ENCODE measurements around the gene FLNB. TPM values are rescaled to one million over a fixed set of nuclear protein-coding genes. Genes with fewer than 3 reads are reported as not detected.
A peak's percentile ranks its signal among the peaks of the same experiment; 100 is the strongest.

Gene FLNB
- total RNA-seq, 2 donors from 2014 or later = 104 to 121 TPM

GRCh38 chr3:58129041-58129770 is 121.0 kb downstream of the FLNB start:
- DNase-seq (no peak), ATAC-seq (no peak)
- intact Hi-C loops (cut with DNase I) = no loop called here
- Histone ChIP-seq H3K27me3 (no peaks in the 10 kb centered on the region), H3K4me3 (no peak overlapping the region), H3K27ac (no peak overlapping the region), H3K9me3 (no peaks in the 10 kb centered on the region), H3K36me3 (replicated peaks in 1 of 2; ENCODE audit: insufficient read depth in 1 of 2, low read depth in 2 of 2) (peaks cover 5 to 20% of the 10 kb centered on the region in 2 donors), H3K4me1 (peaks cover 9% of the 10 kb centered on the region)
- WGBS, 2 donors = 67 to 76% methylated on average over 10 of the region's 10 CpGs
- TF ChIP-seq CTCF (IDR thresholded peaks at IDR 0.05) (no peak), POLR2A (IDR thresholded peaks at IDR 0.05) (no peak)

DNA sequence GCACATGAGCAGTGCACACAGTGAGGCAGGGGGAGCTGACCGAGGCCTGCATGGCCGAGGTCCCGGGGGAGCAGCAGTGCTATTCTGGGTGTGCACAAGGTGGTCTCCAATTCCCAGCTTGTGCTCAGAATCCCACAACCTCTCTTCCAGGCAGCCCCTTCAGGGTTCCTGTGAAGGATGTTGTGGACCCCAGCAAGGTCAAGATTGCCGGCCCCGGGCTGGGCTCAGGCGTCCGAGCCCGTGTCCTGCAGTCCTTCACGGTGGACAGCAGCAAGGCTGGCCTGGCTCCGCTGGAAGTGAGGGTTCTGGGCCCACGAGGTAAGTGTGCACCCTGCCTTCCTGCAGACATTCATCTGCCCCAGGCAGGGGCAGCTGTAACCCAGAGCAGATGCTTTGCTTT is 122.4 kb downstream of the FLNB start:
- TF ChIP-seq CTCF (IDR thresholded peaks at IDR 0.05) = no peak
- TF ChIP-seq POLR2A (IDR thresholded peaks at IDR 0.05) = no peak
- 77 to 94% methylated on average over 4 to 11 of the region's 11 CpGs for WGBS, 2 donors
- H3K9me3 ChIP-seq = no peaks in the 10 kb centered on the region
- no peak for DNase-seq
- no peak for ATAC-seq
- no peaks in the 10 kb centered on the region for H3K27me3 ChIP-seq
- no peak overlapping the region for H3K4me3 ChIP-seq
- peaks cover 5 to 18% of the 10 kb centered on the region in 2 donors for H3K36me3 ChIP-seq (replicated peaks in 1 of 2; ENCODE audit: insufficient read depth in 1 of 2, low read depth in 2 of 2)
- peaks cover 15% of the 10 kb centered on the region for H3K4me1 ChIP-seq
- H3K27ac ChIP-seq = no peak overlapping the region
- intact Hi-C loops (cut with DNase I) = no loop called here

DNA sequence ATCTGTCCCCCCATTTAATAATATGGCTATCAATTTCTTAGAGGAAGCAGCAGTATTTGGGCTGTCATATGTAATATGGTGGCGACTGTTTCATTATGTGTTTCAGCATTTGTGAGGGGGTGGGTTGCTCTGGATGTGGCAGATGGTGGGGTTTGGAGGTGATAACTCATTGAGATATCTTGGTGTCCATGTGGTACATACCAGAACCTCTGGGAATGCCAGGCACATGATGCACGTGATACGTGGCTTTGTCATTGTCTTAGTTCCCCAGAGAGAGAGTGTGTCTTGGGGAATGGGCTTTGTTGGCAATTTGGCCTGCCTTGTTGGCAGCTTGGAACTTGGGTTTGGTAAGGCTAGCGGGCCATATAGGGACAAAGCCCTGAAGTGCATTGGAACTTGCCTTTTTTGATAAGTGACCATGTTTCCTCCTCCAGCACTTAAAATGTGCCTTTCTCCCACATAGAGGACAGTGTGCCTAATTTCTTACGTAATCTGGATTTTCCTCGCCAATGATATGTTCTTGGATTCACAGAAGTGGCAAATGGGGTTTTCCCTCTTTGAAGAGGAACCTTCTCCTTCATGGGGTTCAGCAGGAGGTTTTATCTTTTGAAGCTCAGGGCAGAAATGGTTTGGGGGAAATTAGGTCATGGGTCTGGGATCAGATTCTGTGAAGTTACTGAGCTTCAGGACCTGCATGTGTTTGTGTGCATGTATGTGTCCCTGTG is 123.0 kb downstream of the FLNB start:
- WGBS, 2 donors = 91 to 95% methylated on average over 6 of the region's 6 CpGs
- peaks cover 0 to 12% of the 10 kb centered on the region in 2 donors for H3K36me3 ChIP-seq (replicated peaks in 1 of 2; ENCODE audit: insufficient read depth in 1 of 2, low read depth in 2 of 2)

DNA sequence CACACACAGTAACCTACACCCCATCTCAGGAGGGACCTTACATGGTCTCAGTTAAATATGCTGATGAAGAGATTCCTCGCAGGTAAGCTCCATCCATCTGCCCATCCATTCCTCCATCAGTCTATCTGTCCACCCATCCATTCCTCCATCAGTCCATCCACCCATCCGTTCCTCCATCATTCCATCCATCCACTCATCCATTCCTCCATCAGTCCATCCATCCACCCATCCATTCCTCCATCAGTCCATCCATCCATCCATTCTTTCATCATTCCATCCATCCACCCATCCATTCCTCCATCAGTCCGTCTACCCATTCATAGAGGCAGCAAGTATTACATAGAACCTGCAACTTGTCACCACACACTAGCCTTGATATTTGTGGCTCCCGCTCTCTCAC is 124.6 kb downstream of the FLNB start:
- H3K36me3 ChIP-seq (replicated peaks in 1 of 2; ENCODE audit: insufficient read depth in 1 of 2, low read depth in 2 of 2) = peaks cover 0 to 15% of the 10 kb centered on the region in 2 donors
- no peaks in the 10 kb centered on the region for H3K27me3 ChIP-seq
- no peak overlapping the region for H3K27ac ChIP-seq
- ATAC-seq = no peak
- H3K4me3 ChIP-seq = no peak overlapping the region
- TF ChIP-seq POLR2A (IDR thresholded peaks at IDR 0.05) = no peak
- TF ChIP-seq CTCF (IDR thresholded peaks at IDR 0.05) = no peak
- DNase-seq = no peak
- WGBS, 2 donors = 95 to 96% methylated on average over 4 of the region's 4 CpGs
- intact Hi-C loops (cut with DNase I) = no loop called here
- H3K9me3 ChIP-seq = no peaks in the 10 kb centered on the region
- H3K4me1 ChIP-seq = peaks cover 15% of the 10 kb centered on the region

More for the DNA sequence above, 123.0 kb downstream of the FLNB start:
- Histone ChIP-seq H3K27ac (peak overlapping the region in 2 of 4 donors; percentile 11 to 21), H3K9me3 (no peaks in the 10 kb centered on the region), H3K4me1 (peaks cover 15% of the 10 kb centered on the region), H3K27me3 (no peaks in the 10 kb centered on the region), H3K4me3 (no peak overlapping the region)
- ATAC-seq = no peak
- intact Hi-C loops (cut with DNase I) = no loop called here
- no peak for TF ChIP-seq POLR2A (IDR thresholded peaks at IDR 0.05)
- TF ChIP-seq CTCF (IDR thresholded peaks at IDR 0.05) = no peak
- DNase-seq = no peak
